GM21576 (cell line): ENCODE data around the gene PHKG1.
A peak's percentile ranks its signal among the peaks of the same experiment; 100 is the strongest.
"Not testable (repeated sequence)": the region's sequence is repeated elsewhere in the genome, so short reads cannot be mapped to it uniquely, and the experiment has no call there.

Experiments
- ATAC-seq: cut with Tn5 transposase; IDR thresholded peaks from one replicate; pipeline ENCODE4 v1.9.1; 2021; ENCODE audit warnings: mild to moderate bottlenecking, moderate library complexity; ENCODE audit not compliant: unreplicated experiment

The PHKG1 gene

DNA sequence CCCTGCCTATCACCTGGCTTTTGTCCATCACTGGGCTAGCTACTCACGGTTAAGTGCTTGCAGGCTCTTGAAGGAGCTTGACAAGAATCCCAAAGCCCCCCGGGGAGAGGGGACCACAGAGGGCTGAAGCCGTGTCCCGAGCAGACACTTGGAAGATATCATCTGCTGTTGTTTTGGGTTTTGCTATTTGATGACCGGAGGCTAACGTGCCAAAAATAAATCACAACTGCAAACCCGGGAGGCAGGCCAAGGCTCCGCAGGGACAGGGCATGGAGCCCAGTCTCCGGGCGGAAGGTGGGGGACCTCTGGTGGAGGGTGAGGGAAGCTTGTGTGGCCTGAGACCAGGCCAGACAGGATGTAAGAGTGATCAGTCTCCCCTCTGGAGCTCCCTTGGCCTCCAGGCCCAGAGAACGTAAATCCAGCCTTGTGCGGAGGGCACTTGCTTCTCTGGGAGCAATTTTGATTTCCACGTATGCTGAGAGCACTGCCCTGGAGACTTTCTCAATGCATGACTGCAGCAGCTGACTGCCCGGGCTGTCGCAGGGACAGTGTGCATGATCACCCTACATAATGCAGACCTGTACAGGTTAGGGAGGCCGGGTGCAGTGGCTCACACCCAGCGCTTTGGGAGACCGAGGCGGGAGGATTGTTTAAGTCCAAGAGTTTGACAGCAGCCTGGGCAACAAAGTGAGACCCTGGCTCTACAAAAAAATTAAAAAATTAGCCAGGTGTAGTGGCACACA lies at the start of gene PHKG1:
Gene PHKG1 (minus strand): TSS at position 164 of the 743 bp plus-strand sequence. CDS start 4,011 bp downstream, outside the sequence.
- no peak for ATAC-seq

DNA sequence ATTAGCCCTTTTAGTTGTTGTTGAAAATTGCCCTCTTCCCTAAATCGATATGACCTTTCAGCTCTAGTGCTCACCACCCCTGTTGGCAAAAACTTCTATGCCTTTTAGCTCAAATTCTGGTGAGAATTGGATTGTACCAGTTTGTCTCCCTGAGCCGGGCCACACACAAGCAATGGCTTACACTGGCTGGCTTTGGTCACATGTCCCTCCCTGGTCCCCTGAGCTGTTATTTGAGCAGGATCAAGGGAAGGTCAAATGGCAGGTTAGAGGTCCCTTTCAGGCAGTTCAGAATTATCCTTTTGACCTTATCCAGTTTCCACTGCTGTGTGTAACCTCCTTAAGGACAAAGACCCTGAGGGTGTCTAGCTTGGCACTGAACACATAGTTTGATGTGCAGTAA lies 38.3 kb upstream of the PHKG1 start:
- not testable (repeated sequence) for ATAC-seq

DNA sequence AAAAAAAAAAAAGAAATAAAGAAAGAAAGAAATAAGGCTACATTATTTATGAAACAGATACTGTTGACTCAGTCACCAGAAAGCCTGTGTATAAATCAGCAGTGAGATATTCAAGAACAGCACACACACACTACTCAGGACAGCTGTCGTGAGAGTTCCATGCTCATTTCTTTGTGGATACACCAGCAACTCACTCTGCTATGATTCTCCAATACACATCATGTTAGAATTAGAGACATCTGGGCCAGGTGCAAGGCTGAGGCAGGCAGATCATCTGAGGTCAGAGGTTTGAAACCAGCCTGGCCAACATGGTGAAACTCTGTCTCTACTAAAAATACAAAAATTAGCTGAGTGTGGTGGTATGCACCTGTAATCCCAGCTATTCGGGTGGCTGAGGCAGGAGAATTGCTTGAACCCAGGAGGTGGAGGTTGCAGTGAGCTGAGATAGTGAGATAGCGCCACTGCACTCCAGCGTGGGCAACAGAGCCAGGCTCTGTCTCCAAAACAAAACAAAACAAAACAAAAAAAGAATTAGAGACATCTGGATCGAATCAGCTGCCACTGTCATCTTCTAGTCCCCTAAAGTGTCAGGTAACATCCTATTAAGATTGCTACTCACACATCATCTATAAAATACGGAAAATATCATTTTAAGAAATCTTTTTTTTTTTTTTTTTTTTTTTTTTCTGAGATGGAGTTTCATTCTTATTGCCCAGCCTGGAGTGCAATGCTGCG lies 34.7 kb upstream of the PHKG1 start:
- ATAC-seq = no peak

DNA sequence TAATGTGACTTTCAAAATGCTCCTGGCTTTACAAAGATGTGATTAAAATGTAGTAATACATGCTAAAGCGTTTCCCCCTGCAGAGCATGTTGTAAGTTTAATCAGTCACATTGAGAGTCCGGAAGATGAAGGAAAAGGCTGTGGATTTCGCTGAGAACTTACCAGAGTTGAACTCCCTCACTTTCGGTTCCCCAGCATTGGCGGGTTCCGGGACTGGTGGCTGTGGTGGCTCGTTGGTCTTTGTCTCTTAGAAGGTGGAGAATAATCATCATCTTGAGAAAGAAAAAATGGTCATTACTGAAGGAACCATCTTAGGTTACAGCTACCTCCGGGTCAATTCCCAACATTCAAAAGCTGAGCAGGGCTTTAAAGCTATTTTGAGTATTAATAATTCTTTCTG lies 33.1 kb upstream of the PHKG1 start:
- no peak for ATAC-seq

DNA sequence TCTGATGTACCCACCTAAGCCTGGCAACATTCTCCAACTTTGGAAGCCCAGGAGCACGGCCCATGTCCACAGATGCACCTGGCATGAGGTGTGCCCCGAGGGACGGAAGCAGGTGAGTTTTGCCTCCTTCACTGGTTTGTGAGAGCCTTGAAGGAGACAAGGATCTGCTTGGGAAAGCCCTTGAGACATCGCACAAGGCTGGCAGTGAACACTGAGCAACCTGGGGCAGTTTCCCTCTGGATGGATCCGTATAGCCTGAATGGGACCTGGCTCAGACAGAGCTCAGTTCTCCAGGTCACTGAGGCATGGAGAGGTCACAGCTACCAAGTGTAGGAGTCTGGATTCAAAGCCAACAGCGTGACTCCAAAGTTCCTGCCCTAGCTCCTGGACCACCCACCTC lies 32.2 kb upstream of the PHKG1 start:
- ATAC-seq = no peak

DNA sequence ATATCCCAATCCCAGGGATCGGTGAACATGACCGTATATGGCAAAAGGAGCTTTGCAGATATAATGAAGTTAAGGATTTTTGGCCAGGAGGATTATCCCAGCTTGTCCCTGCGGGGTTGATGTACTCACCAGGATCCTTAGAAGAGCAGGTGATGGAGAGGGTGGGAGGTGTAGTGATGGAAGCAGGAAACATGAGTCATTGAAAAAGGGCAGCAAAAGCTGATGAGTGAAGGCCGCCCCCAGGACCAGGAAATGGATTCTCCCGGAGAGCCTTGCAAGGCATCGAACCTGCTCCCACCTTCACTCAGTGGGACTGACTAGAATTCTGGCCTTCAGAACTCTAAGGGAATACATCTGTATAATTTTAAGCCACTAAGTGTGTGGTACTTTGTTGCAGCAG lies 28.7 kb upstream of the PHKG1 start:
- ATAC-seq = no peak

DNA sequence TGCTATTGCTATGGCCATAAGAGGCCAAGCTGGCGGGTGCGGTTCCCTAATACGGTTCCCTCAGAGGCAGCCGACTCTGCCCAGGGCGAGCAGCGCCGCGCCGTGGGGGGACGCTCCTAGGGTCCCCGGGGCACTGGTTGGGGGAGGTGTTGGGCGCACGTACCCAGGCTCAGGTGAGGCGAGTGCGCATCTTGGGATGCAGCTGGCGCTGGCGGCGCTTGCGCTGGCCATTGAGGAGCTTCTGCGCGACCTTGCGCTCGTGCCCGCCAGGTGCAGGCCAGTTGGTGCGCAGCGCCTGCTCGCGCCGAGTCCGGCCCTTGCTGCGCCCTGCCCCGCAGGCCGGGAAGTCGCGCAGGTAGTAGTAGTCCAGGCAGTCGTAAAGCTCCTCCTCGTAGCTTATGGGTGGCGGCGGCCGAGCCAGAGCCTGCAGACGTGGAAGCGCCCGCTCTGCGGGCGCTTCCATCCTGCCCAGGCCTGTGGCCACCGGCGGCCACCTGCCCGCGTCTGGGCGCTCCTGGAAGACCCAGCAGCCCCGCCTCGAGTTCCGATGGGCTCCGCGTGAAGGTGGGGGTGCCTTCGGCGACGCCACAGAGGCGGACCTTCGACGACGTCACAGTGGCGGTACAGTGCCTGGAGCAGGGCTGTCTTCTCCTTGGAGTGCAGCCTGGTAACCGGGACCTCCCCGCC lies 23.2 kb upstream of the PHKG1 start, which contains the start of gene NUPR2:
Gene NUPR2 (minus strand): TSS at position 566 of the 687 bp plus-strand sequence. CDS start 103 bp downstream, at position 463.
- no peak for ATAC-seq

DNA sequence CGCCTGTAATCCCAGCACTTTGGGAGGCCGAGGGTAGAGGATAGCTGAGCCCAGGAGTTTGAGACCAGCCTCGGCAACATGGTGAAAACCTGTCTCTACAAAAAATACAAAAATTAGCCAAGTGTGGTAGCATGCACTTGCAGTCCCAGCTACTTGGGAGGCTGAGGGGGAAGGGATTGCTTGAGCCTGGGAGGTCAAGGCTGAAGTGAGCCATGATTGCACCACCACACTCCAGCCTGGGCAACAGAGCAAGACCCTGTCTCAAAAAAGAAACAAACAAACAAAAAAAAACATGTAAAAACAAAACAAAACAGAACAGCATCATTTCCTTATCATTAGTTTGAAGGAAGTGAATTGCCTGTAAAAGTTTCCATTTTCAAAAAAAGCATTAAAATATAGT lies 19.5 kb upstream of the PHKG1 start:
- not testable (repeated sequence) for ATAC-seq

DNA sequence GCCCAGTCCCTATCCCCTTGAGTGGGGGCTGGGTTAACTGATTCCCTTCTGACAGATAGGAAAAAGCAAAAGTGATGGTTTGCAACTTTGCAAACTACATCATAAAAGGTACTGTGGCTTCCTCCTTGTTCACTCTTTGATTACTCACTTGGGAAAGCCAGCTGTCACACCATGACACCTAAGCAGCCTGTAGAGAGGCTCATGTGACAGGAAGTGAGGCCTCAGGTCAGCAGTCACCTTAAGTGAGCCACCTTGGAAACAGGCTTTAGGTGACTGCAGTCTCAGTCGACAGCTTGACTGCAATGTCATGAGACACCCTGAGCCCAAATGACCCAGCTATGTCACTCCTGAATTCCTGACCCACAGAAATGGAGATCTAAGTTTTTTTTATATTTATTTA lies 17.9 kb upstream of the PHKG1 start:
- no peak for ATAC-seq

DNA sequence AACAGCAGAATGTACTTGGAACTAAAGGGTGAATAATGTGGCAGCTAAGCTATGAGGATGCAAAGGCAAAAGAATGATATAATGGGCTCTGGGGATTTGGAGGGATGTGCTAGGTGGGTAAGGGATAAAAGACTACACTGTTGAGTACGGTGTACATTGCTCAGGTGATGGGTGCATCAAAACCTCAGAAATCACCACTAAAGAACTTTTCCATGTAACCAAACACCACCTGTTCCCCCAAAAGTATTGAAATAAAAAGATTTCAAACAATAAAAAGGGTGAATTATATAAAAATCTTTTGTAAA lies 15.2 kb upstream of the PHKG1 start:
- ATAC-seq = no peak

DNA sequence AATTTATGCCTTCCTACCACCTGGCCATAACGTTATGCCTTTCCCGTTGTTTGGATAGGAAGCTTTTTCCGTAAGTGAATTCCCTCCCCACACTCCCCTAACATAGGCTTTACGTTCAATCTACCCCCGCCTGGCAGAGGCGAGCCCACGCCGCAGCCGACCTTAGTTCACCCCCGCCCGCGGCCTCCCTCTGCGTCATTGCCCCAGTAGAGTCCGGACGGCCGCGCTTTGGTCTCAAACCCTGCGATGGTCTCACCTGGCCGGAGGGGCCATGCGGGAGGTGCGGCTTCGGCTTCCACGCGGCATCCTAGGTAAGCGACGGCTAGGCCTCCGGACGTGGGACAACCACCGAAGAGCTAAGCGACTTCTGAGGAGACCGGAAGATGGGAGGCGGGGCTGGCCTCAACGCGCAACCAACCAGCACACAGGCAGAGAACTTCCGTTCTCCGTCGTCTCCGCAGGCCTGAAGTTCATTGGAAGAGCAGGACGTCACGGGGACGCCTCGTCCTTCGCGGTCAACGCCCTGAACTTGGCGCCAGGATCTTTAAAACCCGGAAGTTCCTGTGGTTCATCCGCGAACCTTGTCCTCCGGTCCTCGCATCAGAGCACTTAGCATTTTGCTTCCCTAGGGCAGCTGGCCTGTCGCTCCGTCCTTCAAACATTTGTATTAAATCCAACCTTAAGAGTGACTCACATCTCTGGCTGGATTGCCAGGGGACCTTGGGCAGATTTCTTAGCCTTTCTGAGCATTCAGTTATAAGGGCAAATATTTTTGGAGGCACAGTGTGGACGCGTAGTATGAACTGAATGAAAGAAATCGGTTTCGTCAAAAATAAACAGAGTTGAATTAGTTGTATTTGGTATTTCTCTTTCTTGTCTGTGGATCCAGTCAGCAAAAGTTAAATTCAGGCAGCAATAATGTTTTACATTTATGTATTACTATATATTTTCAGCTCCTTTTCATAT lies 13.6 kb upstream of the PHKG1 start, which contains the start of gene CHCHD2:
Gene CHCHD2 (minus strand): TSS at position 369 of the 966 bp plus-strand sequence. CDS start 63 bp downstream, at position 306.
- peak; percentile 99 for ATAC-seq

DNA sequence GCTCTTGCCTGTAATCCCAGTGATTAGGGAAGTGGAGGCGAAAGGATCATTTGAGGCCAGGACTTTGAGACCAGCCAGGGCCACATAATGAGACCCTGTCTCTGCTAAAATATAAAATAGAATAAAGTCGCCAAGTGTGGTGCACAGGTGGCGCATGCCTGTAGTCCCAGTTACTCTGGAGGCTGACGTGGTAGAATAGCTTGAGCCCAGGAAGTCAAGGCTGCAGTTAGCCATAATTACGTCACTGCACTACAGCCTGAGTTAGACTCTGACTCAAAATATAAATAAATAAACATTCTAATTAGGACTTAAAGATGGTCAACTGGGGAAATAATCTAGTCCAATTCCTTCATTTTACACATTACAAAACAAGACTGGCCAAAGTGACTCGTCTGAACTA lies 12.8 kb upstream of the PHKG1 start:
- no peak for ATAC-seq

DNA sequence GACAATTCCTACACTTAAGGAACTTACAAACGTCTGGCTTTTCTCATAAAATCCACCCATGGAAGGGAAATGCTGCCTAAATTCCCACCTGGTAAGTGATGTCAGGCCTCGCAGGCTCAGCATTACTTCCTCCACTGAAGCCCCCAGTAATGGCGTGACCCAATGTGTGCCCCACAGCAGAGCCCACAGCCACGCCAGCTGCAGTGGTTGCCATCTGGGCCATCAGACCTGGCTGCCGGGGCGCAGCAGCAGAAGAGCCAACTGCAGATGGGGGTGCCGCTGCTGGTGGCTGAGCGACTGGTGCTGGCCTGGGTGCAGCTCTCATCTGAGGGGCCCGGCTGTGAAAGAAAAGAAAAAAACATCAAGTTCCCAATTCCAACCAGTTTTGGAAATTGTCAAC lies 11.4 kb upstream of the PHKG1 start:
- ATAC-seq = not testable (repeated sequence)

DNA sequence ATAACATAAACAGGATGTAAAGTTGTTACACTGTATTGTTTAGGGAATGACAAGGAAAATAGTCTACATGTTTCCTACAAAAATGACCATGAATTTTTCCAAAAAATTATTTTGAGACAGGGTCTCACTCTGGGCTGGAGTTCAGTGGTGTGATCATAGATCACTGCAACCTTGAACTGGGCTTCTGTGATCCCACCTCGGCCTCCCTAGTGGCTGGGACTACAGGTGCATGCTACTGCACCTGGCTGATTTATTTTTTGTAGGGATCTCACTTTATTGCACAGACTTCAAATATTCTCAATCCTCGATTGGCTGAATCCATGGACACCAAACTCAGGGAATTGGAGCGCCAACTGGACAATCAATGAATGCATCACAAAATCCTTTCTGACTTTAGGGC lies 6.9 kb upstream of the PHKG1 start:
- no peak for ATAC-seq

DNA sequence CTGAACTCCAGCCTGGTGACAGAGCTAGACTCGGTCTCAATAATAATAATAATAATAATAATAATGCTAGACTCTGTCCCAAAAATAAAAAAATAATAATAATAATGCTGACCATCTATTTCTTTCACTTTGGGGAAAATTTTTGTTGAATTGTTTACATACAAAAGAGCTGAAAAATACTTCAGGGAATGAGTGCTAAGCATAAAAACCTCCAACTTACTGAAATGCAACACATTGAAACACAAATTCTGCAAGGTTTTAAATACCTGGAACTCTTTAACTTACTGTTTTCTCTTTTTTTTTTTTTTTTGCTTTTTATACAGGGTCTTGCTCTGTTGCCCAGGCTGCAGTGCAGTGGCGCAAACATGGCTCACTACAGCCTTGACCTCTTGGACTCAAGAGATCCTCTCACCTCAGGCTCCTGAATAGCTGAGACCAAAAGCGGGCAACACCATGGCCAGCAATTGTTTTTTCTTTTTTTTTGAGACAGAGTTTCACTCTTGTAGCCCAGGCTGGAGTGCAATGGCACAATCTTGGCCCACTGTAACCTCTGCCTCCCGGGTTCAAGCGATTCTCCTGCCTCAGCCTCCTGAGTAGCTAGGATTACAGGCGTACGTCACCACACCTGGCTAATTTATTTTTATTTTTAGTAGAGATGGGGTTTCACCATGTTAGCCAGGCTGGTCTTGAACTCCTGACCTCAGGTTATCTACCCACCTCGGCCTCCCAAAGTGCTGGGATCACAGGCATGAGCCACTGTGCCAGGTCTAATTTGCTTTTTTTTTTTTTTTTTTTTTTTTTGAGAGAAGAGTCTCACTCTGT lies 5.6 kb upstream of the PHKG1 start:
- not testable (repeated sequence) for ATAC-seq

DNA sequence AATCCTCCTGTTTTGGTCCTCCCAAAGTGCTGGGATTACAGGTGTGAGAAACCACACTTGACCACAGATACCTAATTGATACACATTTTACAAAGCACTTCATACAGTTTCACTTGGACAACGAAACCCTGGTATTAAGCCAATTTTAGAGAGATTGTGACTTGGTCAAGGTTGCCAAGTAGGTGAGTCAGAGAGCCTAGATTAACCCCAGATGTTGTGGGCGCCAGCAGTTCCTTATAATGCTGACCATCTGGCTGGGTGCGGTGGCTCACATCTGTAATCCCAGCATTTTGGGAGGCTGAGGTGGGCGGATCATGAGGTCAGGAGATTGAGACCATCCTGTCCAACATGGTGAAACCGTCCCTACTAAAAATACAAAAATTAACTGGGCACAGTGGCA lies 4.9 kb upstream of the PHKG1 start:
- no peak for ATAC-seq

DNA sequence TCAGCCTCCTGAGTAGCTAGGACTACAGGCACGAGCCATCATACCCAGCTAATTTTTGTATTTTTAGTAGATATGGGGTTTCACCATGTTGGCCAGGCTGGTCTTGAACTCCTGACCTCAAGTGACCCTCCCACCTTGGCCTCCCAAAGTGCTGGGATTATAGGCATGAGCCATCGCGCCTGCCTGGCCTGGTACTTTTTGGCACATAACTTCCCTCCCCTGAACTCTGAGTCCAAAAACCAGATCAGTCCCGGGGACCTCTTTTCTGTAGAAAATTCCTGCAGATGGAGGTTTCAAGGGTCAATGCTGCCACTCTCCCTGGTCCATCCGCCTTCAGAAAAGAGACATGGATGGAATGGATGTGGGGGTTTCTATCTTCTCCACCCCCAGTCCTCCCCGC lies 364 bp downstream of the PHKG1 start:
- ATAC-seq = not testable (repeated sequence)

DNA sequence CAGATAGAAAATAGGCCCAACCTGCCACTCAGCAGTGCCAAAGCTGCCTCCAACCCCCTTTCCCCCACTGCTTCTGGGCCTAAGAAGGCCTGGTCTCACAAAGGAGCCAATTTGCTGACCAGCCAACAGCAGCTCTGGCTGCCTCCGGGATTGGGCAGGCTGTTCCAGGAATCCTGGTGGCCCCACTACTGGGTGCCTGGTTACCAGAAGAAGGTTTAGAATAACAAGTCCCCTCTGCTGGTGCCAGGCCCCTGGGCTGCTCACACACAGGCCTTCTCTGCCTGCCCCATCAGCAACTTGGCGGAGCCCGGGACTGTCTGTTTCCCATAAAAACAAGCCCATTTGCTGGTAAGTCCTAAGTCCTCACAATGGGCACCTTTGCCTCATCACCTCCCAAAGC lies 1.2 kb downstream of the PHKG1 start:
- no peak for ATAC-seq

DNA sequence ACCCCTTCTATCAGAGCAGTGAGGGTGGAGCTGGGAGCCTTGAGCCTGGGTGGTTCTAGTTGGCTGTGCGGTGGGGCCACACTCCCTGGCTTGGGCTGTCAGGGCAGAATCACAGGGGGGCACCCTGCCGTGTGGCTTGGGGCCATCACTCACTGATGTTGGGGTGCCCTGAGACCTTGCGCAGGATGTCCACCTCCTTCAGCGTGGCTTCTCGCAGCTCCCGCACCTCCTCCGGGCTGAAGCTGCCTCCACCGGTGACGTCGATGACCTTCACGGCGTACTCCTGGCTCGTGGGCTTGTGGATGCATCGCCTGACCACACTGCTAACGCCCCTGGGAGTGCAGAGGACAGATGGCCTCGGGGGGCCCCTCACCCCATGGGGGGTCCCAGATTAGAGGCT lies 5.3 kb downstream of the PHKG1 start:
- no peak for ATAC-seq

DNA sequence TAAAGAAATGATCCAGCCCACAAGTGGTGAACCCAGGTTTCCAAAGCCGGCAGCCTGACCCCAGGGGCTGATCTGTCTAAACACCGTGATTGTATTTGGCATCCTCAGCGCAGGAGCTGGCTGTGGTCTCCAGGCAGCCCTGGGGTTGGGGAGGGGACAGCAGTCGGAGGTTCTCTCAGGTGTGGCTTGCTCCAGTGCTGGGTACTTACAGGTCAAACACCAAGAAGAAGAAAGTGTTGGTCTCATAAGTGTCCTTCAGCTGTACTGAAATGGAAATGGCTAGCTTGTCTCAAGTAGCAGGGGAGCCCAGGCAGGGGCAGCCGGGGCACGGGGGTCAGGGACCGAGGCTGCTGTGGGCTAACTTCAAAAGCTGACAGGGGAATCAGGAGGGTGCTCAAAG lies 6.0 kb downstream of the PHKG1 start:
- ATAC-seq = no peak
